ENCODE results near the gene PGLYRP2.

PGLYRP2 gene

DNA sequence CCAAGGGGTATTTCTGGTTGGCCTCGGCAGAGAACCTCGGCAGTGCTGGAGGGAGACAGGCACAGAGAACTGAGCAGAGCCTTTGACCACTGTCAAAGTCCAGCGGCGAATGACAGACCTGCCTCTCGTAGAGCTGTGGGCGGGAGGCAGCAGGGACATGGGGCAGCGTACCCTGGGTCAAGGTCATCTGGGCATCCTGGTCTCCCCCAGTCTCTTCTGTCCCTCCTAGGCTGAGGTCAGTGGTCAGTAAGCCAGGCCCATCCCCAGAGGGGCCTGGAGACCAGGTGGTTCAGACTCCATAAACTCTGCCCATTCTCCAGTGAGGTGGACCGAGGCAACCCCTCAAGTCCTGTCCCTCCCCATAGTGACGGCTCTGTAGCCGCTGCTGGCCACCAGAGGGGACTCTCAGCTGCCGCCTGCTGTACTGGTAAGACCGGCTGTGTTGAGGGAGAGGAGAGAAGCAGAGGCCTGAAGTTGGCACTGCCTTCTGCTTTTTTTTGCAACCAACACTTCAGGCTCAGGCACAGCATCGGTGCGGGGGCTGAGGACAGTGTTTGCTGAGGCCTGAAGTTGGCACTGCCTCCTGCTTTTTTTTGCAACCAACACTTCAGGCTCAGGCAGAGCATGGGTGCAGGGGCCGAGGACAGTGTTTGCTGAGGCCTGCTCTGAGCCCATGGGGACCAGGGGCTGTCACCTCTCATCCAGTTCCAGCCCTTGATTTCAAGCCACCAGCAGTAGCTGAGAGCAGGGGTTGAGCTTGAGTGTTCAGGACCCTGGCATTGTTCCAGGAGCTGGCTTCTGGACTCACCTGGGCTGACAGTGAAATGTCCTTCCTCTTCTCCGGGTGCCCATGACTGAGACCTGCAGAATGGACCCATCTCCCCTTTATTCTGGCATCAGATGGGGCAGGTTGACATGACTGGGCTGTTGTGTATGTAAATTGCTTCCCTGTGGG is at the start of gene PGLYRP2:
TSS of gene PGLYRP2 (minus strand) at position 111 of the 955 bp plus-strand sequence. CDS start 130 bp downstream, outside the sequence.
- H3K4me3 ChIP-seq (ENCODE audit: low read length): no peak within 1 kb of the TSS
- no peak for DNase-seq (ENCODE audit: low read depth)
- TF ChIP-seq, protein P1, sequence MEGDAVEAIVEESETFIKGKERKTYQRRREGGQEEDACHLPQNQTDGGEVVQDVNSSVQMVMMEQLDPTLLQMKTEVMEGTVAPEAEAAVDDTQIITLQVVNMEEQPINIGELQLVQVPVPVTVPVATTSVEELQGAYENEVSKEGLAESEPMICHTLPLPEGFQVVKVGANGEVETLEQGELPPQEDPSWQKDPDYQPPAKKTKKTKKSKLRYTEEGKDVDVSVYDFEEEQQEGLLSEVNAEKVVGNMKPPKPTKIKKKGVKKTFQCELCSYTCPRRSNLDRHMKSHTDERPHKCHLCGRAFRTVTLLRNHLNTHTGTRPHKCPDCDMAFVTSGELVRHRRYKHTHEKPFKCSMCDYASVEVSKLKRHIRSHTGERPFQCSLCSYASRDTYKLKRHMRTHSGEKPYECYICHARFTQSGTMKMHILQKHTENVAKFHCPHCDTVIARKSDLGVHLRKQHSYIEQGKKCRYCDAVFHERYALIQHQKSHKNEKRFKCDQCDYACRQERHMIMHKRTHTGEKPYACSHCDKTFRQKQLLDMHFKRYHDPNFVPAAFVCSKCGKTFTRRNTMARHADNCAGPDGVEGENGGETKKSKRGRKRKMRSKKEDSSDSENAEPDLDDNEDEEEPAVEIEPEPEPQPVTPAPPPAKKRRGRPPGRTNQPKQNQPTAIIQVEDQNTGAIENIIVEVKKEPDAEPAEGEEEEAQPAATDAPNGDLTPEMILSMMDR (conservative IDR thresholded peaks at IDR 0.05; ENCODE audit: low read depth, low read length): no peak

DNA sequence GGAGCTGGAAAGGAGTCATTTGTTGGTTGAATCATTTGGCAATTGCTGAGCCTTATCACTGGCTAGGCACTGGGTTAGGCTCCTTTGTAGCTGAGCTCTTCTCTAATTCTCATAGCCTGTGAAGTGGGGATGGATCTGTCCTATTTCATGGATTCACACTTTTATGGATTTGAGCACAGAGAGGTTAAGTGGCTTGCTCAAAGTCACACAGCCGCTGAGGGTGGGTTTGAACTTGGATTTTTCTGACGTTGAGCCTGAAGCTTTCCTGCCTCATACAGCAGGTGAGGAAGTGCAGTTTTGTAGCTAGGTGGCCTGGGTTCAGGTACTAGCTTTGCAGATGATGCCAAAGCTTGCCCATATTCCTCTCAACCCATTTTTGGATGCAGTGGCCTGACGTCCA is 48.4 kb upstream of the PGLYRP2 start:
- TF ChIP-seq, protein P1 (conservative IDR thresholded peaks at IDR 0.05; ENCODE audit: low read depth, low read length): no peak
- no peak overlapping the region for H3K4me3 ChIP-seq (ENCODE audit: low read length)
- DNase-seq (ENCODE audit: low read depth): no peak

DNA sequence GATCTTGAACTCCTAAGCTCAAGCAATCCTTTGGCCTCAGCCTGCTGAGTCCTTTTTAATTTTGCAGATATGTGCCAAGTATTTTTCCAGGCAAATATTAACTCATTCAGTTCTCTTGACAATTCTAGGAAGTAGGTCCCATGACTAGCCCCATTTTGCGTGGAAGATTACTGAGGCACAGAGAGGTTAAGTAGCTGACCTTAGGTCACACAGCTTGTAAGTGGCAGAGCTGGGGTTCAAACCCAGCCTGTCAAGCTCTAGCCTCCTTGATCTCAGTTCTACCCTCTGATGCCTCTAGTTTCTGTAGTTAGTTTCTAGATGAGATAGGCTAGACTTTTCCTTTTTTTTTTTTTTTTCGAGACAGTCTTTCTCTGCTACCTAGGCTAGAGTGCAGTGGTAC is 47.1 kb upstream of the PGLYRP2 start:
- no peak overlapping the region for H3K4me3 ChIP-seq (ENCODE audit: low read length)
- DNase-seq (ENCODE audit: low read depth): no peak
- TF ChIP-seq, protein P1 (conservative IDR thresholded peaks at IDR 0.05; ENCODE audit: low read depth, low read length): no peak

GRCh38 chr19:15525291-15525690 is 46.0 kb upstream of the PGLYRP2 start:
- TF ChIP-seq, protein P1 (conservative IDR thresholded peaks at IDR 0.05; ENCODE audit: low read depth, low read length): no peak
- DNase-seq (ENCODE audit: low read depth): no peak

GRCh38 chr19:15524781-15525180 is 45.5 kb upstream of the PGLYRP2 start:
- DNase-seq (ENCODE audit: low read depth): no peak
- TF ChIP-seq, protein P1 (conservative IDR thresholded peaks at IDR 0.05; ENCODE audit: low read depth, low read length): no peak
- H3K4me3 ChIP-seq (ENCODE audit: low read length): no peak overlapping the region

More at GRCh38 chr19:15525291-15525690, 46.0 kb upstream of the PGLYRP2 start:
- no peak overlapping the region for H3K4me3 ChIP-seq (ENCODE audit: low read length)

GRCh38 chr19:15519433-15519976 is 40.2 kb upstream of the PGLYRP2 start:
- TF ChIP-seq, protein P1 (conservative IDR thresholded peaks at IDR 0.05; ENCODE audit: low read depth, low read length): no peak
- DNase-seq (ENCODE audit: low read depth): no peak
- no peak overlapping the region for H3K4me3 ChIP-seq (ENCODE audit: low read length)
